ENCODE measurements around the gene RFC5. TPM values are rescaled to one million over a fixed set of nuclear protein-coding genes. Genes with fewer than 3 reads are reported as not detected.
"Not testable (repeated sequence)": the region's sequence is repeated elsewhere in the genome, so short reads cannot be mapped to it uniquely, and the experiment has no call there.

Gene RFC5
- 120 and 122 TPM in 2 replicates for polyA plus RNA-seq (2014; cell fraction: cytosol; rRNA removed)
- polyA plus RNA-seq (2014; cell fraction: nucleus; rRNA removed) = 86.7 and 91.3 TPM in 2 replicates

- DNase-seq (ENCODE audit: low spot score) = peak; percentile 98
Observed at GRCh38 chr12:118016424-118017264, at the start of gene RFC5. Gene RFC5, plus strand, starts transcription at chr12:118016703. Its CDS starts 125 bp downstream, at chr12:118016828.

- DNase-seq (ENCODE audit: low spot score) = no peak
Observed at GRCh38 chr12:117967043-117967442, 49.5 kb upstream of the RFC5 start.

GRCh38 chr12:117967512-117967911, 49.0 kb upstream of the RFC5 start:
- no peak for DNase-seq (ENCODE audit: low spot score)

GRCh38 chr12:117968151-117968789, 48.2 kb upstream of the RFC5 start:
- DNase-seq (ENCODE audit: low spot score) = no peak

- peak; percentile 75 for DNase-seq (ENCODE audit: low spot score)
Observed at GRCh38 chr12:117968826-117969659, 47.5 kb upstream of the RFC5 start, which contains the start of gene KSR2. Gene KSR2, minus strand, starts transcription at chr12:117968990. Its CDS starts 735 bp downstream, at chr12:117968255.

- no peak for DNase-seq (ENCODE audit: low spot score)
Observed at GRCh38 chr12:117970334-117970733, 46.2 kb upstream of the RFC5 start.

- DNase-seq (ENCODE audit: low spot score) = no peak
Observed at GRCh38 chr12:117972301-117972700, 44.2 kb upstream of the RFC5 start.

GRCh38 chr12:117975006-117975405, 41.5 kb upstream of the RFC5 start:
- no peak for DNase-seq (ENCODE audit: low spot score)

GRCh38 chr12:117977373-117977772, 39.1 kb upstream of the RFC5 start:
- no peak for DNase-seq (ENCODE audit: low spot score)

GRCh38 chr12:117980616-117981015, 35.9 kb upstream of the RFC5 start:
- no peak for DNase-seq (ENCODE audit: low spot score)

- DNase-seq (ENCODE audit: low spot score) = no peak
Observed at GRCh38 chr12:117981267-117981666, 35.2 kb upstream of the RFC5 start.

GRCh38 chr12:117985182-117985581, 31.3 kb upstream of the RFC5 start:
- no peak for DNase-seq (ENCODE audit: low spot score)

GRCh38 chr12:117986705-117987469, 29.6 kb upstream of the RFC5 start:
- no peak for DNase-seq (ENCODE audit: low spot score)

GRCh38 chr12:117994551-117995438, 21.7 kb upstream of the RFC5 start:
- no peak for DNase-seq (ENCODE audit: low spot score)

GRCh38 chr12:117998719-117999118, 17.8 kb upstream of the RFC5 start:
- no peak for DNase-seq (ENCODE audit: low spot score)

- DNase-seq (ENCODE audit: low spot score) = not testable (repeated sequence)
Observed at GRCh38 chr12:117999806-118000205, 16.7 kb upstream of the RFC5 start.

GRCh38 chr12:118010903-118011302, 5.6 kb upstream of the RFC5 start:
- no peak for DNase-seq (ENCODE audit: low spot score)

- no peak for DNase-seq (ENCODE audit: low spot score)
Observed at GRCh38 chr12:118011377-118011776, 5.1 kb upstream of the RFC5 start.

- DNase-seq (ENCODE audit: low spot score) = no peak
Observed at GRCh38 chr12:118011961-118012360, 4.5 kb upstream of the RFC5 start.

GRCh38 chr12:118013283-118013682, 3.2 kb upstream of the RFC5 start:
- no peak for DNase-seq (ENCODE audit: low spot score)
